ENCODE measurements around the gene DCHS1. TPM values are rescaled to one million over a fixed set of nuclear protein-coding genes. Genes with fewer than 3 reads are reported as not detected.
A peak's percentile ranks its signal among the peaks of the same experiment; 100 is the strongest.

DCHS1 gene
- total RNA-seq, 1 donor from 2014 or later = 49.9 TPM

GRCh38 chr11:6594142-6594768 lies 61.4 kb downstream of the DCHS1 start:
- no peak for DNase-seq

GRCh38 chr11:6588018-6588417 lies 67.6 kb downstream of the DCHS1 start:
- no peak for DNase-seq

GRCh38 chr11:6587360-6587953 lies 68.2 kb downstream of the DCHS1 start:
- no peak for DNase-seq

GRCh38 chr11:6586434-6587359 lies 68.9 kb downstream of the DCHS1 start:
- DNase-seq = no peak

GRCh38 chr11:6584528-6584927 lies 71.1 kb downstream of the DCHS1 start:
- no peak for DNase-seq

- no peak for DNase-seq
These were observed 72.0 kb downstream of the DCHS1 start for GRCh38 chr11:6583584-6583983.

- DNase-seq = no peak
These were observed 75.9 kb downstream of the DCHS1 start for GRCh38 chr11:6579681-6580080.

GRCh38 chr11:6578134-6578533 lies 77.5 kb downstream of the DCHS1 start:
- DNase-seq = no peak

- peak; percentile 72 for DNase-seq
These were observed 78.9 kb downstream of the DCHS1 start for GRCh38 chr11:6576471-6577373.

- no peak for DNase-seq
These were observed 80.5 kb downstream of the DCHS1 start for GRCh38 chr11:6574816-6575715.

GRCh38 chr11:6572215-6572614 lies 83.4 kb downstream of the DCHS1 start:
- DNase-seq = no peak

- DNase-seq = no peak
These were observed 84.1 kb downstream of the DCHS1 start for GRCh38 chr11:6571434-6572008.

Other genes starting within 250 kb of the DCHS1 start
- 266 TPM for gene APBB1, start 236.7 kb downstream of the DCHS1 start, total RNA-seq
- gene HPX, start 214.8 kb downstream of the DCHS1 start, total RNA-seq = 2.3 TPM
- gene TRIM3, start 181.9 kb downstream of the DCHS1 start, total RNA-seq = 65.4 TPM
- gene ARFIP2, start 174.5 kb downstream of the DCHS1 start, total RNA-seq = 25.3 TPM
- gene TIMM10B, start 174.3 kb downstream of the DCHS1 start, total RNA-seq = 26.7 TPM
- 3.4 TPM for gene DNHD1, start 158.5 kb downstream of the DCHS1 start, total RNA-seq
- 17.5 TPM for gene RRP8, start 52.2 kb downstream of the DCHS1 start, total RNA-seq
- 44.9 TPM for gene ILK, start 52.0 kb downstream of the DCHS1 start, total RNA-seq
- gene TAF10, start 43.6 kb downstream of the DCHS1 start, total RNA-seq = 15.3 TPM
- gene TPP1, start 36.4 kb downstream of the DCHS1 start, total RNA-seq = 7.3 TPM
- gene MRPL17, start 27.5 kb upstream of the DCHS1 start, total RNA-seq = 22.3 TPM
- 0.47 TPM for gene OR2AG2, start 116.2 kb upstream of the DCHS1 start, total RNA-seq
- not detected for gene OR2AG1, start 127.2 kb upstream of the DCHS1 start, total RNA-seq
- 0.47 TPM for gene OR6A2, start 143.9 kb upstream of the DCHS1 start, total RNA-seq
- gene OR10A5, start 189.9 kb upstream of the DCHS1 start, total RNA-seq = not detected
- not detected for gene OR10A2, start 207.2 kb upstream of the DCHS1 start, total RNA-seq
- gene OR10A4, start 220.8 kb upstream of the DCHS1 start, total RNA-seq = not detected
- gene OR2D2, start 236.7 kb upstream of the DCHS1 start, total RNA-seq = 0.31 TPM